Measurements from ENCODE around the gene PRR7. TPM values are rescaled to one million over a fixed set of nuclear protein-coding genes. Genes with fewer than 3 reads are reported as not detected.

The PRR7 gene
- total RNA-seq, 1 experiment from 2014 or later: 19.5 TPM

GRCh38 chr5:177491429-177491945 is 44.9 kb downstream of the PRR7 start:
- in situ Hi-C loops (cut with HindIII; ENCODE audit: low sequenced_read_pairs): no loop called here
- no peak for DNase-seq (ENCODE audit: low spot score)

GRCh38 chr5:177491983-177492746 is 45.6 kb downstream of the PRR7 start:
- no peak for DNase-seq (ENCODE audit: low spot score)
- in situ Hi-C loops (cut with HindIII; ENCODE audit: low sequenced_read_pairs): no loop called here

- DNase-seq (ENCODE audit: low spot score): no peak
- in situ Hi-C loops (cut with HindIII; ENCODE audit: low sequenced_read_pairs): no loop called here
These were observed 46.2 kb downstream of the PRR7 start for GRCh38 chr5:177492841-177493240.

GRCh38 chr5:177493795-177494345 is 47.3 kb downstream of the PRR7 start:
- no peak for DNase-seq (ENCODE audit: low spot score)
- in situ Hi-C loops (cut with HindIII; ENCODE audit: low sequenced_read_pairs): no loop called here

GRCh38 chr5:177494346-177495195 is 48.0 kb downstream of the PRR7 start:
- in situ Hi-C loops (cut with HindIII; ENCODE audit: low sequenced_read_pairs): no loop called here
- no peak for DNase-seq (ENCODE audit: low spot score)

- DNase-seq (ENCODE audit: low spot score): no peak
These were observed 48.8 kb downstream of the PRR7 start for GRCh38 chr5:177495243-177496060.

GRCh38 chr5:177496070-177496726 is 49.6 kb downstream of the PRR7 start:
- in situ Hi-C loops (cut with HindIII; ENCODE audit: low sequenced_read_pairs): no loop called here
- DNase-seq (ENCODE audit: low spot score): no peak

More at GRCh38 chr5:177495243-177496060, 48.8 kb downstream of the PRR7 start:
- in situ Hi-C loops (cut with HindIII; ENCODE audit: low sequenced_read_pairs): no loop called here

- in situ Hi-C loops (cut with HindIII; ENCODE audit: low sequenced_read_pairs): no loop called here
- DNase-seq (ENCODE audit: low spot score): no peak
These were observed 50.2 kb downstream of the PRR7 start for GRCh38 chr5:177496727-177497291.

- DNase-seq (ENCODE audit: low spot score): peak; percentile 68
- in situ Hi-C loops (cut with HindIII; ENCODE audit: low sequenced_read_pairs): no loop called here
These were observed 50.8 kb downstream of the PRR7 start, which contains the start of gene PDLIM7 for GRCh38 chr5:177497292-177498012. Gene PDLIM7, minus strand, starts transcription at chr5:177497604. Its CDS starts 1,092 bp downstream, at chr5:177496512.

- in situ Hi-C loops (cut with HindIII; ENCODE audit: low sequenced_read_pairs): no loop called here
- DNase-seq (ENCODE audit: low spot score): no peak
These were observed 51.6 kb downstream of the PRR7 start for GRCh38 chr5:177498013-177498787.

GRCh38 chr5:177499842-177500241 is 53.2 kb downstream of the PRR7 start:
- DNase-seq (ENCODE audit: low spot score): no peak
- in situ Hi-C loops (cut with HindIII; ENCODE audit: low sequenced_read_pairs): no loop called here

- in situ Hi-C loops (cut with HindIII; ENCODE audit: low sequenced_read_pairs): no loop called here
- DNase-seq (ENCODE audit: low spot score): peak; percentile 86
These were observed 54.3 kb downstream of the PRR7 start for GRCh38 chr5:177500685-177501522.

- in situ Hi-C loops (cut with HindIII; ENCODE audit: low sequenced_read_pairs): no loop called here
- DNase-seq (ENCODE audit: low spot score): no peak
These were observed 55.5 kb downstream of the PRR7 start for GRCh38 chr5:177501874-177502678.

GRCh38 chr5:177502886-177503285 is 56.3 kb downstream of the PRR7 start:
- DNase-seq (ENCODE audit: low spot score): no peak
- in situ Hi-C loops (cut with HindIII; ENCODE audit: low sequenced_read_pairs): no loop called here

Measured in G401 (cell line).